DMS114 treated with DMSO at 0.1 percent for 48 hours (cell line): ENCODE data around the gene UBE2V1.
"Not testable (repeated sequence)": the region's sequence is repeated elsewhere in the genome, so short reads cannot be mapped to it uniquely, and the experiment has no call there.

Experiments
- DNase-seq: peaks from one replicate; lab custom pipeline; 2025; ENCODE audit not compliant: unreplicated experiment; lab: John Stamatoyannopoulos, UW

The UBE2V1 gene

DNA sequence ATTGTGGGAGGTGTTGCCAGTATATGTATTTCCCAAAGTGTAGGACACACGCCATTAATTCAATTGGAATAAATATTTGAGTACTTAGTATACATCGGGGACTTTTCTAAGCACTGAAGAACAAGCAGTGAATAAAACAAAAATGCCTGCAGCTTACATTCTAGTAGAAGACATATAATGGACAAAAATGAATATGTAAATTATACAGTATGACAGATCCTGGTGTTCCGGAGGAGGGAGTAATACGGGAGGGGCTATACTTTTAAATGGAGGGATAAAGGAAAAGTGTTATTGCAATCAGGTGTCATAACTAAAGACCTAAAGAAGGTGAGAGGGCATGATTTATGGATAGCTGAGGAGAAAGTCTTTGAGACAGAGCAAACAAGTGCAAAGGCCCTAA, 15.1 kb downstream of the UBE2V1 start:
- DNase-seq: no peak

DNA sequence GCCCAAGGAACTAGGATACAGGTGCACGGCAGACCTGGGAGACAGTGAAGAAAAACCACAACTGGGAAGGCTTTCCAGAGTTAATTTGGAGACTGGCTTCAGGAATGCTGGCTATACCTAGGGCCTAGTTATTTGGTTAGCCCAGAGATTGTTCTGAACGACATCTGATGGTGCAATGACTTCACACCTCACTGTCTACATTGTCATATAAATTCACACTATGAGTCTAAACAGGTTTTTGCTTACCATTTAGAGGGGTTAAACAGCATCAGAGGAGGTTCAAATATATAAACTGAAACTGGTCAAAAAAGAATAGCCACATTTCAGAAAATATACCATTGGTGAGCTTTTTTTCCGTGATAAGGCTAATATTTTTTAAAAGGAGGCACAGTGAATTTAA, 16.7 kb downstream of the UBE2V1 start:
- DNase-seq: no peak

DNA sequence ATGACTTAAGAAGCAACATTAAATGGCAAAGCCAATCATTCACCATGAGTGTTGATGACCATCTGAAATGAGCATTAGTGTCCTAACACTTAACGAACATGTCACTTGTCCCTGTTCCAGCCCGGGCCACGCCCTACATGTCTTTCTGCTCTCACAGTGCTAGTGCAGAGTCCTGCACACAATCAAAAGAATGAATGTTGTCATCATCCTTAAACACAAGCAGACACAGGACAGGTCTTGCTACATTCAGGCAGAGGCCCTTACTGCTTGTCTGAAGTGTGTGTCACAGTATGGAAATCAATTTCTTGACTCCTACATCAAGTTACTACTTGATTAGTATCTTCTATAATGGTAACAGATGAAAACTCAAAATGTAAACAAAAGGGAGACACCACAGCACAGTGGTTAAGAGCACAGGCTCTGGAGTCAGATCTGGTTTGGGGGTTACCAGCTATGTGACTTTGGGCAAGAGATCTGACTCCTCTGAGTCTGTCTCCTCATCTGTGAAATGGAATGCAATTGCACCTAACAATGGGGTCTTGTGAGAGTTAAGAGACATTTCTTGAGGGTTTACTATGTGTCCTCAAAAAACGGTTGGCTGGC, 17.4 kb downstream of the UBE2V1 start:
- no peak for DNase-seq

DNA sequence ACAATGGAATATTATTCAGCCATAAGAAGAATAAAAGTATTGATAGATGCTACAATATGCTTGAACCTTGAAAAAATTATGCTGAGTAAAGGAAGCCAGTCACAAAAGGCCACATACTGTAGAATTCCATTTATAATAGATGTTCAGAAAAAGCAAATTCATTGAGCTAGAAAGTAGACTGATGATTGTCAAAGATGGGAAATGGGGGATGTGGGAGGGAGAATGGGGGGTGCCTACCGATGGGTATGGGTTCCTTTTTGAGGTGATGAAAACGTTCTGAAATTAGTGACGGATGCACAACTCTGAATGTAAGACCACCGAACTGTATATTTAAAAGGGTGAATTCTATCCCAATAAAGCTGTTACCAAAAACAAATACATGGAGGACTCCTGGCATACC, 18.4 kb downstream of the UBE2V1 start:
- no peak for DNase-seq

DNA sequence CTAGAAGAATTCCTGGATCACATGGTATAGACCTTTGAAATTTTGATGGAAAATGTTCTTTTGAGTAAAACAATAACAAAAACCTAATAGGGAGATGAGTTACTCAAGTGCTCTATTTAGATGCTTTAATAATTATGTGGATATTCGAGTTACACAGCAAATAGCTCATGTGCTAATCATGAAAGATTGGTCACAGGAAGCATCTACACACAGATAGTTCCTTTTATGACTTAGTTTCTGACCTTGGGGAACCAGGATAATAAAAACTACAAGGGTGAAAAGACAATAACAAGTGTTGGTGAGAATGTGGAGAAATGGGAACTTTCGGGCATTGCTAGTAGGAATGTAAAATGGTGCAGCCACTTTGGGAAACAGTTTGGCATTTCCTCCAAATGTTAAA, 19.7 kb downstream of the UBE2V1 start:
- no peak for DNase-seq

DNA sequence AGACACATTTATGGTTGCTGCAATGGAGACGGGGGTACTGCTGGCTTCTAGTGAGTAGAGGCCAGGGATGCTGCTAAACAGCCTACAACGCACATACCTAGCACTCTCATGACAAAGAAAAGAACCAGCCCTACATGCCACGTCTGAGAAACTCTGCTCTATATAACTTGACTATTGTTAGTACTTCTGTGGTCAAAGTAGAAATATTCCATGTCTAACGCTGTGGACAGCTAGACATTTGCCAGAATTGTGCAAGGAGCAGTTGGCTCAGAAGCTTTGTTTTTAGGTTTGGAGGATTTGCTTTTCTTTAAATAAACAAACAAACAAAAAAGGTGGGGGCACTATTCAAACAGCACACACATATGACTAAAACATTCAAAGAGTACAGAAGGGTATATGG, 20.5 kb downstream of the UBE2V1 start:
- no peak for DNase-seq

DNA sequence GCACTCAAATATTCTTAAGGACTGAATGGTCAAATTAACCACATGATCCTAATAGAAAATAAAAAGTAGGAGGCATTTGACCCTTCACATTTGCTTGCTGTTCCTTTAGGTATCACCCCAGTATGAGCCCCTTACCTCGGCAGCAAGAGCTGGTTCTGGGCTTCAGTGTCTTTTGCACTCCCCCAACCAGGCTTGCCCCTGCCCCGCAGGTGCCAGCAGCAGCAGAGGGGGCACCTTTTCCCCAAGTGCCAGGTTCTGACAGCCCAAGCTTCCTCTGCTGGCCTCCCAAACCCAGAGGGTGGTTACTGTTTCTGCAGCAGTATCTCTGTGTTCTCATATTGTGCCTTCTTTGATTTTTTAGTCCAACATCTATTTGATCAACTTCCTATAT, 23.2 kb downstream of the UBE2V1 start:
- no peak for DNase-seq

DNA sequence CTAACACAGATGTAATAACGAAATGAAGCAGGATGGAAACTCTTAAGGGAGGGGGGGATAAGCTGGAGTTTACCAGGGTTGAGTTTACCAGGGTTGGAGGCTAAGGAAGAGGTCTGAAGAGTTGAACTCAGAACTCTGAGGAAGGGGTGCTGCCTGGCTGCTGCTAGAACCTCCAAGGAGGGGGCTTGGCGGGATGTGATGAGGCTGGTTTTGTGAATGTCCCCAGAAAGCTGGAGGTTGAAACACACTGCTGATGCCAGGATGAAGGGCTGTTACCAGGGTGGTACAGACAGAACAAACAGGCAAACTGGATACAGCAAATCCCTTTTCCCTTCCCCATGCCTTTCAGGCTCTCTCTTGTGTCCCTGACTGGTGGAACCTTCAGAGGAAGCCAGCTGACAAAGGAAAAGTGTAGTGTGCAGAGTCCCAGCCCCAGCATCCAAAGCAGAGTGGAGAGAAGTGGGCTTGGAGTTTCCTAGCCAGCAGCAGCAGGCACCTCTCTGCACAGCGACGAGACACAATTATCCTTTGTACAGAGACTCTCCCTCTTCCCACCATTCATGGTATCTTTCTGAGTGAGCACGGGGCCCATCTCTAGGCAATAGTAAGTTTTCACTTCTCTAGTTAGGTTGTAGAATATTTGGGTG, 23.7 kb downstream of the UBE2V1 start:
- no peak for DNase-seq

DNA sequence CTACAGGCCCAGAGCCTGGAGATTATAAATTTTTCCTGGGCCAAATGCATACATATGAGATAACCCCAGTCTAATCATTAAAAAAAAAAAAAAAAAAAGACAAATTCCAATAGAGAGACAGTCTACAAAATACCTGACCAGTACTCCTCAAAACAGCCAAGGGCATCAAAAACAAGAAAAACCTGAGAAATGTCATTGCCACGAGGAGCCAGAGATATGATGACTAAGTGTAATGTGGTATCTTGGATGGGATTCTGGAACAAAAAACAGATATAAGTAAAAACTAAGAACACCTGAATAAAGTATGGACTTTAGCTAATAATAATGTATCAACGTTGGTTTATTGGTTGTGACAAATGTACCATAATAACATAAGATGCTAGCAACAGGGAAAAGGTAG, 24.9 kb downstream of the UBE2V1 start:
- no peak for DNase-seq

DNA sequence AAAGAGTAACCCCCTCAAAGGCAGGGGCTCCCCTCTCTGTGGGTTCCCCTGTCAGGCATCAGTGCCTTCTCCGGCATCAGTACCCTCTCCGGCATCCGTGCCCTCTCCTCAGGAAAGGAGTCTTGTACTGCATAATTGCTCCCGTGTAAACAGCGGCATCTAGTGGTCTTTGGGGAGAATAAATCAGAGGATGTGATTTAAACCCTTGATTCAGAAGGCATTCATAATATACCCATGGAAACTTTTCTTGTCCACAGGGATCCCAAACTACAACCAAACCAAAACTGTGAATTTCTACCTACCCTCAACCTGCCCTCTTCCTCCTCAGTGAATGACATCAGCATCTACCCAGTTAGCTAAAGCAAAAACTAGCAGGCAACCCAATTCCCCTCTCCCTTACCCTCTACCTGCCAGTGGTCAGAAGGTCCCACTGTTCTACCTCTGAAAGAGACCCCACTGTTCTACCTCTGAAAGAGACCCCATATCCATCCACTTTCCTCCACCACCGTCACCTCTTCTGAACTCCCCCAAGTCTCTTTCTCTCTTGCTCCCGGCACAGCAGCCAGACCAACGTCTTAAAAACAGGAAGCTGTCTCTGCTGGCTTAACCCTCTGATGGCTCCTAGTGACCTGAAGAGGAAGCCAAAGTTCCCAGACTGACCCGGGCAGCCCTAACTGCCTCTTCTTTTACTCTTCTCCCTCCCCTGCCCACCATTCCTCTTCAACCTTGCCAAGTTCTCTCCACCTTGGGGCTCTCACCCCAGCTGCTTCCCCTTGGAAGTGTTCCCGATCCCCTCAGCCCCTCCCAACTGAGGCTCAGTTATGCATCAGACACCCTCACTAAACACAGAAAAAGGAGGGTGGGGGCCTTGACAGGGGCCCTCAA, 27.2 kb downstream of the UBE2V1 start:
- DNase-seq: peak; percentile 92

DNA sequence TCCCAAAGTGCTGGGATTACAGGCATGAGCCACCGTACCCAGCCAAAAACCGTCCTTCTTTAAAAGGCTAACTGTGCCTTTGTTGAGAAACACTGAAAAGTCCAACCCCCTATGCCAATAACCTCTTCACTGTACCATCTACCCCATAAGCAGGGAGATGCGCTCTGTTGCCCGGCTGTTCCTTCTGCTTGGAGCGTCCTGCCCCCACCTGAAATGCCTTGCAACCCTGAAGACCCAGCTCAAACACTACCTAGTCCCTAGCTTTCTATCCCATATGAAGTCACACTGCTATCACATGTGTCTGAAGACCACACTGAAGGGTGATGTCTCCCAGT, 27.8 kb downstream of the UBE2V1 start:
- DNase-seq: no peak

DNA sequence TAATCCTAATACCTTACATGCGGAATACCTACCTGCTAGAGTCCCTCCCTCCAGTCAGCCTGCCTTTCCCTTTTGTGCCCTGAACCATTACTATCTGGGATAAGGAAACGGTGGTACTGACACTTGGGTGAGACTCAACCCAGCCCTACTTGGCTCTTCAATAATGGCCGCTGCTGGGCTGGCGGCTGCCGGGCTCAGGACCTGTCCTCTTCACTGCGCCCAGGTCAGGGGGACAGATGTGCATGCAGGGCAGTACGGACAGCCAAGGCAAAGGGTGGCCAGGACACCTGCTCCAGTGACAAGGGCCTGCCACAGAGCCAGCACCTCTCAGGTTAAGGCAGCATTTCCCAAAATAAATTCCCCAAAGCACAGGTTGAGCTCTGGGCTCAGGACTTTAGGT, 29.9 kb downstream of the UBE2V1 start:
- DNase-seq: no peak

DNA sequence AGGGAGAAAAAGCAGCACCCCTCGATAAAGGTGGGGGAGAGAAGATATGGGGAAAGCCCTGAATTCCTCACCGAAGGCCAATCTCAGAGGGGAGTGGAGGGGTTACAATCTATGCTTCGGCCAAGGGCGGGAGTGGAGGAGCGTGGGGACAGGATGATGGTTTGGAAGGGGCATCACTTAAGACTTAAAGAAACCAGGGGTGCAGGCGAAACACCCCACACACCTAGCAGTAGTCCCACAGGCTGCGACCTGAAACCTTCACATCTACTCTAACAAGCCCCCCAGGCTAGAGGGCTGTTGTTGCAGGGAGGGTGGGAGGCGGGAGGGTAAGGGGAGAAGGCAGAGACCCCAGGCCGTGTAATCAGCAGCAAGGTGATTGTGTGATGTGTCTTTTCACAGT, 30.9 kb downstream of the UBE2V1 start:
- not testable (repeated sequence) for DNase-seq

DNA sequence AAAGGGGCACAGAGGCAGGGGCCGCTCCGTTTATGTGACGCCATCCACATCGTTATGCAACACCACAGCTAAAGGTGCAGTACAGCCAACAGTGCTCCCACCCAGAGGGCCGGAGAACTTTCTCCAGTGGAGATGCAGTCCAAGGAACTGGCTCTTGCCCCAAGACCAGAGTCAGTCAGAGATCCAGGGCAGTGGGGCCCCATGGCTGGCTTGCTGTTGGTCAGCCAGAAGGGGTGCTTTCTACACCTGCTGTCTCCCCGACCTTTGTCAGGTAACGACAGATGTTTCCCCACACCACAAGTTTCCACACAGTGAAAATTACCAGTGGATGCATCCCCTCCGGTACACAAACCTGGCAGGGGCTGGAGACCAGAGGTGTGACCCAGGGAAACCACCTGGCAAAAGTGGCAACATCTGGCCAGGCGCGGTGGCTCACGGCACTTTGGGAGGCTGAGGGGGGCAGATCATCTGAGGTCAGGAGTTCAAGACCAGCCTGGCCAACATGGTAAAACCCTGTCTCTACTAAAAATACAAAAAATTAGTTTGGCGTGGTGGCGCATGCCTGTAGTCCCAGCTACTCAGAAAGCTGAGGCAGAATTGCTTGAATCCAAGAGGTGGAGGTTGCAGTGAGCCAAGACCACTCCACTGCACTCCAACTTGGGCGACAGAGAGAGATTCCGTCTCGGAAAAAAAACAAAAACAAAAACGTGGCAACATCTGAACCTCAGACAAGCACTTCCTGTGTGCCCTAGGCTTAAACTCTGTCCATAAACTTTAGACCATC, 34.9 kb downstream of the UBE2V1 start:
- DNase-seq: no peak

DNA sequence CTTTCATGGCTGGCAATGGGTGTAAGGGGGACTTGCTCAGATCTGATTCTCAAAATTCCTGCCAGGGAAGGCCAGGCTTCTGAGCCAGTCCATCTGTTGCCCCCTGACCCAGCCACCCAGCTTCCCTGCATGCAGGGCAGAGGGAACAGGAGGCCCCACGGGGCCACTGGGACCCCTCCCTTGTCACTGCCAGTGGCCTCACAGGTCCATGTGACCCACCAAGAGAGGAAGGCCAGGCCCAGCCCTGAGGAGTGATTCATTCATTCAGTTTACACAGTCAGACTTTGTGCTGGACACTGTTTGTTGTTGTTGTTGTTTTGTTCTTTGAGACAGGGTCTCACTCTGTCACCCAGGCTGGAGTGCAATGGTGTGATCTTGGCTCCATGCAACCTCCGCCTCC, 39.5 kb downstream of the UBE2V1 start:
- DNase-seq: no peak

DNA sequence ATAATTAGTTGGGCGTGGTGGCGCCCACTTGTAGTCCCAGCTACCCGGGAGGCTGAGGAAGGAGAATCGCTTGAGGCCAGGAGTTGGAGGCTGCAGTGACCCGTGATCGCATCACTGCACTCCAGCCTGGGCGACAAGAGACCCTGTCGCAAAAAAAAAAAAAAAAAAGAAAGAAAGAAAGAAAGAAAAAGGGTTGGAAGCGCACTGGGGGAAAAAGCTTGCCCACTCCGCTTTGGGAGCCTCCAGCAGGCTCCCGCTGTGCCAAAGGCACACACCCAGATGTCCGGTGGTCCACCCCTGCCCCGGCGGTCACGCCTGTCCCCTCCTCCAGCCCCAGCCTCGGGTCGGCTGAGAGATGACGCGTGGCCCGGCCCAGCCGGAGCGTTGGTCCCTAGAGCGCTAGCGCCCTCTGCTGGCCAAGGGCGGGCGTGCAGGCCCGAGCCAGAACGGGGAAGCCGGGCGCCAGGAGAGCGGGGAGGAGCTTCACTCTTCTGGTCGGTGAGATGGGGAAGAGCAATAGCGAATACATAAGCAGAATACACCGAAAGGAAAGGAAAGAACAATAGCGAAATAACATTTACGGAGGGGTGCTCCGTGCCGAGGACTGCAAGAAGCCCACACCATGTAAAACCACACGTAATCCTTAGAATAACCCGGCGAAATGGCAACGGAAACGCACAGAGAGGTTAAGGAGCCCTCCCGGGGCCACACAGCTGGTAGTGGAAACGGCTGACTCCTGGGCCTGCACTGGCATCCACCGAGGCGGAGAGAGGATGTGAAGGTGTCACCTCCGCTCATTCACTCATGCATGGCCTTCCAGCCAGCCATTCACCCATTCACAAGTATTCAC, 41.7 kb downstream of the UBE2V1 start:
- DNase-seq: peak; percentile 96

DNA sequence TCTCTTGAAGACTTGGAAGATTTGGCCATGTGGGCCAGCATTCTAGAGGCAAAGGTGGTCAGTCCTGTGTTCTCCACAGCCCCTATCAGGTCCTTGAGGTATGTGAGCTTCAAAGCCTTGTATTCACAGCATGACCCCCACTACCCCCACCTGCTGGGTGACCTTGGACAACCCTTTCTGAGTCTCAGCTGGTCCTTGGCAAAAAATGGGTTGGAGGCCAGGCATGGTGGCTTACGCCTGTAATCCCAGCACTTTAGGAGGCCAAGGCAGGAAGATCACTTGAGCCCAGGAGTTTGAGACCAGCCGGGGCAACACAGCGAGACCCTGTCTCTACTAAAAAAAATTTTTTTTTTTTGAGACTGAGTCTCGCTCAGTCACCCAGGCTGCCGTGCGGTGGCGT, 42.6 kb downstream of the UBE2V1 start:
- DNase-seq: no peak

DNA sequence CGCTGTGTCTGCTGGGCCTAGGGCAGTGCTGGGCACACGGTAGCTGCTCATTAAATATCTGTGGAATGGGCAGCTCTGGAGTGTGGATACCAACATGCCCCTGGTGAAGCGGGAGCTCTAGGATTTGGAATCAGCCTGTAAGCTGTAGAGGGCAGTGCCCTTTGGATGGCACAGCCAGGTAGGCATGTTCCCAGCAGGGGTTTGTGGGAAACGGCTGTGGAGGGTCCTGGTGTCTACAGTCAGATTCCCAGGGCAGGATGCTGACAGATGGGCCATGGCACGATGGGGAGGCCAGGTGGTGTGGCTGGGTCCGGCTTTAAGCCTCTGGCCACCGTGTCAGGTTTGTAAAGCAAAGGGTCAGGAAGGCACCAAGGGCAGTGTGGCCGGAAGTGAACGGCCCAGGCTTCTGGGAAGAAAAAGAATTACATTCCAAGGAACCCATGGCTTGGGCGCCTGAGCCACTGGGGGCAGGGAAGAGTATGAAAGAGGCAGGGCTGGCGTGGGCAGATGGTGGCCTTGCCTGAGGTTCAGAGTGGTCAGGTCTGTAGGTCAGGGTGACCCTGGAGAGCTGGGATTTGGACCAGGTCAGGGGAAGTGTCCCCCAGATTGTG, 44.8 kb downstream of the UBE2V1 start:
- no peak for DNase-seq

DNA sequence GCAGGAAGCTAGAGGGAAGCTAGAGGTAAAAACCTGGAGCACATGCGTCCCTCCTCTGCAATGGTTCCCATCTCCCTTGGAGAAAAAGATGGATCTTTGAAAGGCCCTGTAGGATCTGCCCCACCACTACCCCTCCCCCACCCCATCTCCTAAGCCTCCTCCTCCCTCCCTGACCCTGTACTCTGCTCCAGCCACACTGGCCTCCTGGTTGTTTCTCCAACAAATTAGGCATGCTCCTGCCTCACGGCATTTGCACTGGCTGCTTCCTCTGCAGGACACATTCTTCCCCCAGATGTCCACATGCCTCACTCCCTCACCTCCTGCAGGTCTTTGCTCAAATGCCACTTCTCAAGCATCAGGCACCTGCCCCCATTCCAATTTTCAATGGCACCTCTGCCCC, 45.5 kb downstream of the UBE2V1 start:
- no peak for DNase-seq

DNA sequence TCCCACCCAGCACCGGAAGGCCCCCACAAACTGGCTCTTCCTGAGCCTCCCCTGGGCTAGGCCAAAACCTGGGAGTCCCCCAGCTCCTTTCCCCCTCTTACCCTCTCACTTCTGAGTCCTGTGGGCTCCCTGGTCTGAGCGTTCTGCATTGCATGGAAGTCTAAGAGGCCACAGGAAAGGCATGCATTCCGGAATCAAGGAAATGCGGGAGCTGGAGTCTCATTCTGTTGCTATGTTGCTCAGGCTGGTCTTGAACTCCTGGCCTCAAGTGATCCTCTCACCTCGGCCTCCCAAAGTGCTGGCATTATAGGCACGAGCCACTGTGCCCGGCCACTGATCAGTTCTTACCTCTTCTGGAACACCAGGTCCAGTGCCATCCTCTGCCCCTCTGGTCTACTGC, 45.9 kb downstream of the UBE2V1 start:
- DNase-seq: no peak
